ENCODE results near the gene ZSWIM6. TPM values are rescaled to one million over a fixed set of nuclear protein-coding genes. Genes with fewer than 3 reads are reported as not detected.

Gene ZSWIM6
- total RNA-seq, 1 donor from 2014 or later: 50.2 TPM

DNA sequence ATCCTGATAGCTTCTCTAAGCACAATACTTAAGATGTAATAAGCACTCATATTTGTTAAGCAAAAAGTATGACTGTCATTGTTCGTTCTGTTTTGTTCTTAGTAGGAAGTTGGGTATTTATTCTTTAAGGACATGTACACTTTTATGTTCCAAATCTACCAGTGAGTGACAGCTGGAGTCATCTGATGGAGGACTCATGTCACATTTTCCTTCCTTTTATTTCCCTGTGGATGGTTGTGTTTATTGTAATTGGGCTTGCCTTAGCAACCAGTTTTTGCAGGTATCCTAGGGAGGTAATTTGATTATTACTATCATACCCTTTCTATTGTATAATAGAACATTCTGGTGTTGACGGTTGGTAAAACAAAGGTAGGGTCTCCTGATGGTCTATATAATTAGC, 145.7 kb downstream of the ZSWIM6 start:
- DNase-seq: no peak
- H3K4me1 Mint-ChIP-seq (ENCODE audit: low read depth, unreplicated experiment): peaks cover 7% of the 10 kb centered on the region
- H3K27me3 Mint-ChIP-seq (ENCODE audit: unreplicated experiment): peaks cover 4% of the 10 kb centered on the region
- no peak overlapping the region for H3K4me3 Mint-ChIP-seq (ENCODE audit: unreplicated experiment)
- TF ChIP-seq, protein P1, sequence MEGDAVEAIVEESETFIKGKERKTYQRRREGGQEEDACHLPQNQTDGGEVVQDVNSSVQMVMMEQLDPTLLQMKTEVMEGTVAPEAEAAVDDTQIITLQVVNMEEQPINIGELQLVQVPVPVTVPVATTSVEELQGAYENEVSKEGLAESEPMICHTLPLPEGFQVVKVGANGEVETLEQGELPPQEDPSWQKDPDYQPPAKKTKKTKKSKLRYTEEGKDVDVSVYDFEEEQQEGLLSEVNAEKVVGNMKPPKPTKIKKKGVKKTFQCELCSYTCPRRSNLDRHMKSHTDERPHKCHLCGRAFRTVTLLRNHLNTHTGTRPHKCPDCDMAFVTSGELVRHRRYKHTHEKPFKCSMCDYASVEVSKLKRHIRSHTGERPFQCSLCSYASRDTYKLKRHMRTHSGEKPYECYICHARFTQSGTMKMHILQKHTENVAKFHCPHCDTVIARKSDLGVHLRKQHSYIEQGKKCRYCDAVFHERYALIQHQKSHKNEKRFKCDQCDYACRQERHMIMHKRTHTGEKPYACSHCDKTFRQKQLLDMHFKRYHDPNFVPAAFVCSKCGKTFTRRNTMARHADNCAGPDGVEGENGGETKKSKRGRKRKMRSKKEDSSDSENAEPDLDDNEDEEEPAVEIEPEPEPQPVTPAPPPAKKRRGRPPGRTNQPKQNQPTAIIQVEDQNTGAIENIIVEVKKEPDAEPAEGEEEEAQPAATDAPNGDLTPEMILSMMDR (IDR thresholded peaks at IDR 0.05; ENCODE audit: partially characterized antibody, unreplicated experiment): no peak
- H3K9me3 Mint-ChIP-seq (ENCODE audit: unreplicated experiment): peaks cover 2% of the 10 kb centered on the region
- peak overlapping the region; percentile 64 for H3K27ac Mint-ChIP-seq (ENCODE audit: unreplicated experiment)
- no peaks in the 10 kb centered on the region for H3K36me3 Mint-ChIP-seq (ENCODE audit: unreplicated experiment)

DNA sequence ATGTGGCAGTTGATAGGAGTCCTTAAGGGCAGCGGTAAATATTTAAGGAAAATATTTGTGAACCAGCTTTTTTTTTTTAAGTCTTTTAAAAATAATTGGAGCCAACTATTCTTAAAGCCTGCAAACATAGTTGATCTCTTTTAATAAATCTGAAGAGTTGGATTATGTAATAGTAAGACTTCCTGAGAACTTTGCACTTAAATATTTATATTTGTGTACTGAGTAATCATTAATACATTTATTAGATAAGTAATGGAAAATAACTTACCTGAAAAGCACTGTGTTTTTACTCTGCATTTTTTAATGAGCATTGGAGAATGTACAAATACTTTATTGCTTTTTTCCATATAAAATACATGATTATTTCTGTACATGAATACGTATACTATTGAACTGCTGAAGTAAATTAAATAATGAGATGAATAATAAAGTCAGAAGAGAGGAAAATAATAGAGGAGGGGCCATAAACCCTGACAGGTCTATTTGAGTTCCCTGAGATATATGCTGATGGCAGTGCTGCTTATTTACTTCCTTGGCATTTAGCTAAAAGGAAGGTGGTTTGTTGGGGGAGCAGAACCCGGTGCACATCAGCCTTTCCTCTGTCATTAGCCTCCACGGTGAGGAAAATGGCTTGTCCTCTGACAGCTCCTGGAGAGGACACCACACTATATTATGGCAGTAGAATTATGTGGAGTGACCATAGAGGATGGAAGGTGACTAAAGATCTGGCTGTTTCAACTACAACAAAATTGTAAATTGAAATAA, 148.0 kb downstream of the ZSWIM6 start:
- no peak overlapping the region for H3K4me3 Mint-ChIP-seq (ENCODE audit: unreplicated experiment)
- peaks cover 7% of the 10 kb centered on the region for H3K4me1 Mint-ChIP-seq (ENCODE audit: low read depth, unreplicated experiment)
- peaks cover 4% of the 10 kb centered on the region for H3K27me3 Mint-ChIP-seq (ENCODE audit: unreplicated experiment)
- peaks cover 2% of the 10 kb centered on the region for H3K9me3 Mint-ChIP-seq (ENCODE audit: unreplicated experiment)
- no peaks in the 10 kb centered on the region for H3K36me3 Mint-ChIP-seq (ENCODE audit: unreplicated experiment)
- no peak for DNase-seq
- no peak overlapping the region for H3K27ac Mint-ChIP-seq (ENCODE audit: unreplicated experiment)
- TF ChIP-seq, protein P1 (IDR thresholded peaks at IDR 0.05; ENCODE audit: partially characterized antibody, unreplicated experiment): no peak

DNA sequence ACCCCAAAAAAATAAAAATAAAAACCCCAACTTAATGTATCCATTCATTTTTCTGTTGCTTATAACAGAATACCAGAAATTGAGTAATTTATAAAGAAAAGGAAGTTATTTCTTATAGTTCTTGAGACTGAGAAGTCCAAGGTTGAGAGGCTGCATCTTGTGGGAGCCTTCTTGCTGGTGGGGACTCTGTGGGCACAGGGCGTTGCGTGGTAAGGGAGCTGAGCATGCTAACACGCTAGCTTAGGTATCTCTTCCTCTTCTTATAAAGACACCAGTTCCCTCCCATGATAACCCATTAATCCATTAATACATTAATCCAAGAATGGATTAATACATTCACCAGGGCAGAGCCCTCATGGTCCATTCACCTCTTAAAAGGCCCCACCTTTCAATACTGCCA, 150.9 kb downstream of the ZSWIM6 start:
- DNase-seq: no peak
- Mint-ChIP-seq H3K27me3 (ENCODE audit: unreplicated experiment) (peaks cover 4% of the 10 kb centered on the region), H3K4me3 (ENCODE audit: unreplicated experiment) (no peak overlapping the region), H3K36me3 (ENCODE audit: unreplicated experiment) (peaks cover 6% of the 10 kb centered on the region), H3K4me1 (ENCODE audit: low read depth, unreplicated experiment) (no peaks in the 10 kb centered on the region), H3K9me3 (ENCODE audit: unreplicated experiment) (no peaks in the 10 kb centered on the region), H3K27ac (ENCODE audit: unreplicated experiment) (no peak overlapping the region)
- TF ChIP-seq, protein P1 (IDR thresholded peaks at IDR 0.05; ENCODE audit: partially characterized antibody, unreplicated experiment): no peak

DNA sequence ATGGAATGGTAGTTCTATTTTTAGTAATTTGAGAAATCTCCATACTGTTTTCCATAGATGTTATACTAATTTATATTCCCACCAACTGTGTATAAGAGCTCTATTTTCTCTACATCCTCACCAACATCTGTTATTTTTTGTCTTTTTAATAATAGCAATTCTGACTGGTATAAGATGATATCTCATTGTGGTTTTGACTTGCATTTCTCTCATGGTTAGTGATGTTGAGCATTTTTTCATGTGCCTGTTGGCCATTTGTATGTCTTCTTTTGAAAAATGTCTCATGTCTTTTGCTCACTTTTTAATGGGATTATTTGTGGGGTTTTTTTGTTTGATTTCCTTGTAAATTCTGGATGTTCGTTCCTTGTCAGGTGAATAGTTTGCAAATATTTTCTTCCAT, 154.4 kb downstream of the ZSWIM6 start:
- TF ChIP-seq, protein P1 (IDR thresholded peaks at IDR 0.05; ENCODE audit: partially characterized antibody, unreplicated experiment): no peak
- no peak for DNase-seq
- Mint-ChIP-seq H3K36me3 (ENCODE audit: unreplicated experiment) (peaks cover 6% of the 10 kb centered on the region), H3K27ac (ENCODE audit: unreplicated experiment) (no peak overlapping the region), H3K4me1 (ENCODE audit: low read depth, unreplicated experiment) (peaks cover 2% of the 10 kb centered on the region), H3K4me3 (ENCODE audit: unreplicated experiment) (no peak overlapping the region), H3K9me3 (ENCODE audit: unreplicated experiment) (no peaks in the 10 kb centered on the region), H3K27me3 (ENCODE audit: unreplicated experiment) (peaks cover 4% of the 10 kb centered on the region)

DNA sequence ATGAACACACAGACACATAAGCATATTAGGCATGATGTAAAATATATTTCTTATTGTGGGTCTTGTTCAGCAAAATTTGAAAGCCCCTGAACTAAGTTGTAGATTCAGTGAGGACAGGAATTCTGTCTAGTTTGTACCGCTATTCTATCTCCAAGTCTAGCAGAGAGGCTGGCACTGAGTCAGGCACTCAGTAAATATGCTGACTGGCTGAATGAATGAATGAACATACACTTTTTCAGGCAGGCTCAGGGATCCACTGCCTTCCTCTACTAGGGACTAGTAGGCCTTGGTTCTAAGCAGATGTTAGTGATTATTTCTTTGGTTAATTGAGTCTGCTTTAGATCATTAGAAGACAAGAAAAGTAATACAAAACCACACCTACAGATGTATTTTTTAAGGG, 157.5 kb downstream of the ZSWIM6 start:
- TF ChIP-seq, protein P1 (IDR thresholded peaks at IDR 0.05; ENCODE audit: partially characterized antibody, unreplicated experiment): no peak
- Mint-ChIP-seq H3K4me3 (ENCODE audit: unreplicated experiment) (no peak overlapping the region), H3K27me3 (ENCODE audit: unreplicated experiment) (peaks cover 4% of the 10 kb centered on the region), H3K27ac (ENCODE audit: unreplicated experiment) (no peak overlapping the region), H3K9me3 (ENCODE audit: unreplicated experiment) (peaks cover 3% of the 10 kb centered on the region), H3K36me3 (ENCODE audit: unreplicated experiment) (peaks cover 6% of the 10 kb centered on the region), H3K4me1 (ENCODE audit: low read depth, unreplicated experiment) (peaks cover 9% of the 10 kb centered on the region)
- no peak for DNase-seq

Data from glutamatergic neuron (in vitro differentiated cells).